K562 (cell line): ENCODE results near the gene PPP1R16B.

Source experiments
- EZH2 ChIP-seq: IDR thresholded peaks from 2 replicates; pipeline ENCODE4 v1.6.1; 2012; ENCODE audit warnings: low read depth, mild to moderate bottlenecking, inconsistent platforms, low read length, borderline replicate concordance
- FOS ChIP-seq: IDR thresholded peaks from 3 replicates; pipeline ENCODE4 v1.6.1; 2011; ENCODE audit not compliant: insufficient read length; ENCODE audit errors: extremely low read depth
- POLR2AphosphoS5 ChIP-seq: IDR thresholded peaks from 2 replicates; pipeline ENCODE4 v1.6.1; 2011; ENCODE audit warnings: mild to moderate bottlenecking, low read depth, low read length, moderate library complexity; ENCODE audit not compliant: control insufficient read depth, insufficient read depth
- SIN3A ChIP-seq, 2 experiments: fragments of 150-350 bp in 1 of 2; IDR thresholded peaks; 2 replicates each; pipeline ENCODE4 v1.6.1; 2011 to 2016; ENCODE audit warnings: borderline replicate concordance in 2 of 2, low read depth in 2 of 2, low read length in 2 of 2, mild to moderate bottlenecking in 2 of 2, moderate library complexity in 2 of 2; ENCODE audit not compliant: control insufficient read depth in 1 of 2
- TF ChIP-seq, protein P1 (sequence below): fragments of 250-450 bp; sonication (Bioruptor Pico); IDR thresholded peaks from 2 replicates; pipeline ENCODE4 v1.5.0; 2020; ENCODE audit warnings: mild to moderate bottlenecking, borderline replicate concordance
- TF ChIP-seq, protein P2 (sequence below): sonication (generic); formaldehyde crosslinking; IDR thresholded peaks from 2 replicates; pipeline ENCODE4 v1.8.1; 2022; ENCODE audit warnings: missing genetic modification reagents
- TF ChIP-seq, protein P3 (sequence below): sonication (generic); formaldehyde crosslinking; IDR thresholded peaks from 2 replicates; pipeline ENCODE4 v1.9.0; 2022; ENCODE audit warnings: mild to moderate bottlenecking, missing genetic modification reagents
- TF ChIP-seq, protein P4 (sequence below), 3 experiments: IDR thresholded peaks in 2 of 3; conservative IDR thresholded peaks in 1 of 3; 2 replicates each; pipeline ENCODE4 v1.5.1; 2011 to 2012; ENCODE audit warnings: low read length in 3 of 3, mild to moderate bottlenecking in 3 of 3, control low read depth in 2 of 3, improper control_type of control experiment in 1 of 3, inconsistent platforms in 1 of 3, low read depth in 1 of 3, mixed read lengths in 1 of 3, moderate library complexity in 1 of 3; ENCODE audit not compliant: insufficient read depth in 2 of 3
- TF ChIP-seq, protein P5 (sequence below): fragments of 250-450 bp; sonication (Bioruptor Pico); IDR thresholded peaks from 2 replicates; pipeline ENCODE4 v1.8.0; 2021; ENCODE audit warnings: borderline replicate concordance, mild to moderate bottlenecking, moderate library complexity; ENCODE audit not compliant: poor library complexity, severe bottlenecking
- TF ChIP-seq, protein P6 (sequence below), 2 experiments: fragments of 450-650 bp; formaldehyde crosslinking in 1 of 2; IDR thresholded peaks; 2 replicates each; pipeline versions ENCODE4 v1.4.0 to v1.6.1; 2014 to 2020; ENCODE audit warnings: mild to moderate bottlenecking in 2 of 2, borderline replicate concordance in 1 of 2, low read depth in 1 of 2
- TF ChIP-seq, protein P7 (sequence below): fragments of 450-650 bp; formaldehyde crosslinking; IDR thresholded peaks from 2 replicates; pipeline ENCODE4 v1.4.0; 2020; ENCODE audit warnings: mild to moderate bottlenecking, moderate library complexity

DNA sequence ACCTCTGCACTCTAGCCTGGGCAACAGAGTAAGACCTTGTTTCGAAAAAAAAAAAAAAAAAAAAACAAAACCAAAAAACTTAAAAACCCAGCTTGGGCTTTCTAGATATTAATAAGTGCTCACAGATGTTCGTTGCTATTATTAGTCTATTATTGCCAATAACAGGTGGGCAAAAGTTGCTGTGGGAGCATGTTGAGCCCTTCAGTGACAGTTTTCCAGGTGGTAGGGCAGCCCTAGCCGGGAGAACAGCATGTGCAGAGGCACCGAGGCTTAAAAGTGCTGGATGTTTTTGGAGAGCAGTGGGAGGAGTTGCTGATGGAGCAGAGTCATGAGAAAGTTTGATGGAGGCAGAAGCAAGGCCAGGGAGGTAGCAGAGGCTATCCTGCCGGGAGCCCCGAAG, 4.4 kb downstream of the PPP1R16B start:
- TF ChIP-seq, protein P1, sequence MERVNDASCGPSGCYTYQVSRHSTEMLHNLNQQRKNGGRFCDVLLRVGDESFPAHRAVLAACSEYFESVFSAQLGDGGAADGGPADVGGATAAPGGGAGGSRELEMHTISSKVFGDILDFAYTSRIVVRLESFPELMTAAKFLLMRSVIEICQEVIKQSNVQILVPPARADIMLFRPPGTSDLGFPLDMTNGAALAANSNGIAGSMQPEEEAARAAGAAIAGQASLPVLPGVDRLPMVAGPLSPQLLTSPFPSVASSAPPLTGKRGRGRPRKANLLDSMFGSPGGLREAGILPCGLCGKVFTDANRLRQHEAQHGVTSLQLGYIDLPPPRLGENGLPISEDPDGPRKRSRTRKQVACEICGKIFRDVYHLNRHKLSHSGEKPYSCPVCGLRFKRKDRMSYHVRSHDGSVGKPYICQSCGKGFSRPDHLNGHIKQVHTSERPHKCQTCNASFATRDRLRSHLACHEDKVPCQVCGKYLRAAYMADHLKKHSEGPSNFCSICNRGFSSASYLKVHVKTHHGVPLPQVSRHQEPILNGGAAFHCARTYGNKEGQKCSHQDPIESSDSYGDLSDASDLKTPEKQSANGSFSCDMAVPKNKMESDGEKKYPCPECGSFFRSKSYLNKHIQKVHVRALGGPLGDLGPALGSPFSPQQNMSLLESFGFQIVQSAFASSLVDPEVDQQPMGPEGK (CRISPR knock-in tag): no peak
- TF ChIP-seq, protein P2, sequence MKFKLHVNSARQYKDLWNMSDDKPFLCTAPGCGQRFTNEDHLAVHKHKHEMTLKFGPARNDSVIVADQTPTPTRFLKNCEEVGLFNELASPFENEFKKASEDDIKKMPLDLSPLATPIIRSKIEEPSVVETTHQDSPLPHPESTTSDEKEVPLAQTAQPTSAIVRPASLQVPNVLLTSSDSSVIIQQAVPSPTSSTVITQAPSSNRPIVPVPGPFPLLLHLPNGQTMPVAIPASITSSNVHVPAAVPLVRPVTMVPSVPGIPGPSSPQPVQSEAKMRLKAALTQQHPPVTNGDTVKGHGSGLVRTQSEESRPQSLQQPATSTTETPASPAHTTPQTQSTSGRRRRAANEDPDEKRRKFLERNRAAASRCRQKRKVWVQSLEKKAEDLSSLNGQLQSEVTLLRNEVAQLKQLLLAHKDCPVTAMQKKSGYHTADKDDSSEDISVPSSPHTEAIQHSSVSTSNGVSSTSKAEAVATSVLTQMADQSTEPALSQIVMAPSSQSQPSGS (CRISPR knock-in tag): no peak
- TF ChIP-seq, protein P3, sequence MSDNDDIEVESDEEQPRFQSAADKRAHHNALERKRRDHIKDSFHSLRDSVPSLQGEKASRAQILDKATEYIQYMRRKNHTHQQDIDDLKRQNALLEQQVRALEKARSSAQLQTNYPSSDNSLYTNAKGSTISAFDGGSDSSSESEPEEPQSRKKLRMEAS (CRISPR knock-in tag): no peak
- TF ChIP-seq POLR2AphosphoS5 (no peak), FOS (no peak), SIN3A (IDR thresholded peaks at IDR 0.05; ENCODE audit: borderline replicate concordance in 2 of 2, control insufficient read depth in 1 of 2, low read depth in 2 of 2, low read length in 2 of 2) (no peak), EZH2 (no peak)
- TF ChIP-seq, protein P4, sequence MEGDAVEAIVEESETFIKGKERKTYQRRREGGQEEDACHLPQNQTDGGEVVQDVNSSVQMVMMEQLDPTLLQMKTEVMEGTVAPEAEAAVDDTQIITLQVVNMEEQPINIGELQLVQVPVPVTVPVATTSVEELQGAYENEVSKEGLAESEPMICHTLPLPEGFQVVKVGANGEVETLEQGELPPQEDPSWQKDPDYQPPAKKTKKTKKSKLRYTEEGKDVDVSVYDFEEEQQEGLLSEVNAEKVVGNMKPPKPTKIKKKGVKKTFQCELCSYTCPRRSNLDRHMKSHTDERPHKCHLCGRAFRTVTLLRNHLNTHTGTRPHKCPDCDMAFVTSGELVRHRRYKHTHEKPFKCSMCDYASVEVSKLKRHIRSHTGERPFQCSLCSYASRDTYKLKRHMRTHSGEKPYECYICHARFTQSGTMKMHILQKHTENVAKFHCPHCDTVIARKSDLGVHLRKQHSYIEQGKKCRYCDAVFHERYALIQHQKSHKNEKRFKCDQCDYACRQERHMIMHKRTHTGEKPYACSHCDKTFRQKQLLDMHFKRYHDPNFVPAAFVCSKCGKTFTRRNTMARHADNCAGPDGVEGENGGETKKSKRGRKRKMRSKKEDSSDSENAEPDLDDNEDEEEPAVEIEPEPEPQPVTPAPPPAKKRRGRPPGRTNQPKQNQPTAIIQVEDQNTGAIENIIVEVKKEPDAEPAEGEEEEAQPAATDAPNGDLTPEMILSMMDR (IDR thresholded peaks at IDR 0.05 in 2 of 3, conservative IDR thresholded peaks at IDR 0.05 in 1 of 3; ENCODE audit: insufficient read depth in 2 of 3, low read depth in 1 of 3, low read length in 3 of 3): no peak
- TF ChIP-seq, protein P5, sequence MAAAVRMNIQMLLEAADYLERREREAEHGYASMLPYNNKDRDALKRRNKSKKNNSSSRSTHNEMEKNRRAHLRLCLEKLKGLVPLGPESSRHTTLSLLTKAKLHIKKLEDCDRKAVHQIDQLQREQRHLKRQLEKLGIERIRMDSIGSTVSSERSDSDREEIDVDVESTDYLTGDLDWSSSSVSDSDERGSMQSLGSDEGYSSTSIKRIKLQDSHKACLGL (CRISPR knock-in tag): no peak
- TF ChIP-seq, protein P6, sequence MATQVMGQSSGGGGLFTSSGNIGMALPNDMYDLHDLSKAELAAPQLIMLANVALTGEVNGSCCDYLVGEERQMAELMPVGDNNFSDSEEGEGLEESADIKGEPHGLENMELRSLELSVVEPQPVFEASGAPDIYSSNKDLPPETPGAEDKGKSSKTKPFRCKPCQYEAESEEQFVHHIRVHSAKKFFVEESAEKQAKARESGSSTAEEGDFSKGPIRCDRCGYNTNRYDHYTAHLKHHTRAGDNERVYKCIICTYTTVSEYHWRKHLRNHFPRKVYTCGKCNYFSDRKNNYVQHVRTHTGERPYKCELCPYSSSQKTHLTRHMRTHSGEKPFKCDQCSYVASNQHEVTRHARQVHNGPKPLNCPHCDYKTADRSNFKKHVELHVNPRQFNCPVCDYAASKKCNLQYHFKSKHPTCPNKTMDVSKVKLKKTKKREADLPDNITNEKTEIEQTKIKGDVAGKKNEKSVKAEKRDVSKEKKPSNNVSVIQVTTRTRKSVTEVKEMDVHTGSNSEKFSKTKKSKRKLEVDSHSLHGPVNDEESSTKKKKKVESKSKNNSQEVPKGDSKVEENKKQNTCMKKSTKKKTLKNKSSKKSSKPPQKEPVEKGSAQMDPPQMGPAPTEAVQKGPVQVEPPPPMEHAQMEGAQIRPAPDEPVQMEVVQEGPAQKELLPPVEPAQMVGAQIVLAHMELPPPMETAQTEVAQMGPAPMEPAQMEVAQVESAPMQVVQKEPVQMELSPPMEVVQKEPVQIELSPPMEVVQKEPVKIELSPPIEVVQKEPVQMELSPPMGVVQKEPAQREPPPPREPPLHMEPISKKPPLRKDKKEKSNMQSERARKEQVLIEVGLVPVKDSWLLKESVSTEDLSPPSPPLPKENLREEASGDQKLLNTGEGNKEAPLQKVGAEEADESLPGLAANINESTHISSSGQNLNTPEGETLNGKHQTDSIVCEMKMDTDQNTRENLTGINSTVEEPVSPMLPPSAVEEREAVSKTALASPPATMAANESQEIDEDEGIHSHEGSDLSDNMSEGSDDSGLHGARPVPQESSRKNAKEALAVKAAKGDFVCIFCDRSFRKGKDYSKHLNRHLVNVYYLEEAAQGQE (IDR thresholded peaks at IDR 0.05; ENCODE audit: borderline replicate concordance): no peak
- TF ChIP-seq, protein P6 (CRISPR knock-in tag; IDR thresholded peaks at IDR 0.05; ENCODE audit: low read depth): no peak
- TF ChIP-seq, protein P7, sequence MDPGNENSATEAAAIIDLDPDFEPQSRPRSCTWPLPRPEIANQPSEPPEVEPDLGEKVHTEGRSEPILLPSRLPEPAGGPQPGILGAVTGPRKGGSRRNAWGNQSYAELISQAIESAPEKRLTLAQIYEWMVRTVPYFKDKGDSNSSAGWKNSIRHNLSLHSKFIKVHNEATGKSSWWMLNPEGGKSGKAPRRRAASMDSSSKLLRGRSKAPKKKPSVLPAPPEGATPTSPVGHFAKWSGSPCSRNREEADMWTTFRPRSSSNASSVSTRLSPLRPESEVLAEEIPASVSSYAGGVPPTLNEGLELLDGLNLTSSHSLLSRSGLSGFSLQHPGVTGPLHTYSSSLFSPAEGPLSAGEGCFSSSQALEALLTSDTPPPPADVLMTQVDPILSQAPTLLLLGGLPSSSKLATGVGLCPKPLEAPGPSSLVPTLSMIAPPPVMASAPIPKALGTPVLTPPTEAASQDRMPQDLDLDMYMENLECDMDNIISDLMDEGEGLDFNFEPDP (CRISPR knock-in tag): no peak
